A549 (cell line): ENCODE data around the gene NRG4. TPM values are rescaled to one million over a fixed set of nuclear protein-coding genes. Genes with fewer than 3 reads are reported as not detected.

ENCODE experiments used
- ATAC-seq, 2 experiments: fragments of 200-7000 bp in 1 of 2; fragments of >200 bp in 1 of 2; cut with Nextera tagmentation in 1 of 2; cut with Tn5 transposase in 1 of 2; 3 replicates each; pipeline versions ENCODE4 v1.8.0 to v1.9.1; 2018 to 2020; ENCODE audit warnings: mild to moderate bottlenecking in 1 of 2, moderate library complexity in 1 of 2
- CTCF ChIA-PET: fragments of 300-600 bp; sonication (Branson Sonifier 250); formaldehyde crosslinking; extraction: SDS; loops from one replicate; lab custom pipeline; 2021; ENCODE audit warnings: antibody characterized with exemption, inconsistent platforms; lab: Yijun Ruan, JAX
- POLR2A ChIA-PET: fragments of 350-600 bp; formaldehyde crosslinking; extraction: SDS; loops from one replicate; lab custom pipeline; 2021; ENCODE audit warnings: antibody characterized with exemption, inconsistent platforms; lab: Yijun Ruan, JAX
- DNase-seq, 2 experiments: peaks; one replicate each; pipeline versions ENCODE4 v3.0.0 to v3.0.0-alpha.2; 2011 to 2016; ENCODE audit warnings: low read depth in 1 of 2, low spot score in 1 of 2
- FAIRE-seq: peaks from 2 replicates; lab custom pipeline; 2011; peaks lifted over from hg19 to GRCh38; lab: Jason Lieb, UNC
- H3K27ac ChIP-seq, 2 experiments: fragments of >200 bp; sonication (Bioruptor Twin); formaldehyde crosslinking; 3 replicates each; pipeline ENCODE4 v1.5.1; 2016 to 2017
- H3K4me1 ChIP-seq: fragments of >200 bp; sonication (Bioruptor Twin); formaldehyde crosslinking; 3 replicates; pipeline ENCODE4 v1.6.1; 2016
- H3K4me2 ChIP-seq: fragments of >200 bp; sonication (Bioruptor Twin); formaldehyde crosslinking; 3 replicates; pipeline ENCODE4 v1.6.1; 2016
- H3K4me3 ChIP-seq: fragments of >200 bp; sonication (Bioruptor Twin); formaldehyde crosslinking; 3 replicates; pipeline ENCODE4 v1.5.1; 2016
- H3K9me3 ChIP-seq: fragments of >200 bp; sonication (Bioruptor Twin); formaldehyde crosslinking; 3 replicates; pipeline ENCODE4 v1.6.1; 2016
- BCL3 ChIP-seq: fragments of >200 bp; sonication (Bioruptor Twin); formaldehyde crosslinking; IDR thresholded peaks from 3 replicates; pipeline ENCODE4 v1.6.1; 2016
- BHLHE40 ChIP-seq: IDR thresholded peaks from 2 replicates; pipeline ENCODE4 v1.6.1; 2012; ENCODE audit warnings: low read depth, low read length, inconsistent platforms
- CBX8 ChIP-seq: fragments of 200-600 bp; sonication (generic); IDR thresholded peaks from 2 replicates; pipeline ENCODE4 v1.6.1; 2016
- CEBPB ChIP-seq, 2 experiments: fragments of >200 bp in 1 of 2; sonication (Bioruptor Twin) in 1 of 2; formaldehyde crosslinking in 1 of 2; IDR thresholded peaks; 2 replicates each; pipeline ENCODE4 v1.6.1; 2012 to 2016
- EHF ChIP-seq: fragments of 250-450 bp; sonication (Bioruptor Pico); IDR thresholded peaks from 2 replicates; pipeline ENCODE4 v1.5.0; 2020; ENCODE audit warnings: mild to moderate bottlenecking
- EHMT2 ChIP-seq: fragments of 200-600 bp; sonication (generic); IDR thresholded peaks from 2 replicates; pipeline ENCODE4 v1.6.1; 2016; ENCODE audit warnings: antibody characterized with exemption, low read depth, mild to moderate bottlenecking, moderate library complexity
- EP300 ChIP-seq, 2 experiments: fragments of >200 bp; sonication (Bioruptor Twin); formaldehyde crosslinking; IDR thresholded peaks; 2 replicates in 1 of 2; 3 replicates in 1 of 2; pipeline ENCODE4 v1.6.1; 2016 to 2017
- FOXS1 ChIP-seq: fragments of 250-450 bp; sonication (Bioruptor Pico); IDR thresholded peaks from 2 replicates; pipeline ENCODE4 v1.5.0; 2020; ENCODE audit warnings: mild to moderate bottlenecking, moderate library complexity
- HOXA7 ChIP-seq: fragments of 250-450 bp; sonication (Bioruptor Pico); IDR thresholded peaks from 2 replicates; pipeline ENCODE4 v1.5.0; 2020; ENCODE audit warnings: mild to moderate bottlenecking, moderate library complexity
- KDM5A ChIP-seq: fragments of 200-600 bp; sonication (generic); IDR thresholded peaks from 2 replicates; pipeline ENCODE4 v1.6.1; 2016; ENCODE audit warnings: antibody characterized with exemption, mild to moderate bottlenecking
- MAFK ChIP-seq: fragments of 450-650 bp; IDR thresholded peaks from 2 replicates; pipeline ENCODE4 v1.6.1; 2014; ENCODE audit not compliant: partially characterized antibody
- POLR2AphosphoS2 ChIP-seq: conservative IDR thresholded peaks from 2 replicates; pipeline ENCODE4 v1.6.1; 2012; ENCODE audit warnings: low read length, improper control_type of control experiment, inconsistent platforms
- RAD21 ChIP-seq, 2 experiments: fragments of >200 bp in 1 of 2; sonication (Bioruptor Twin) in 1 of 2; formaldehyde crosslinking in 1 of 2; IDR thresholded peaks in 1 of 2; conservative IDR thresholded peaks in 1 of 2; 2 replicates in 1 of 2; 3 replicates in 1 of 2; pipeline ENCODE4 v1.6.1; 2012 to 2018; ENCODE audit warnings: inconsistent platforms in 1 of 2
- RNF2 ChIP-seq: fragments of 200-600 bp; sonication (generic); IDR thresholded peaks from 2 replicates; pipeline ENCODE4 v1.6.1; 2016; ENCODE audit warnings: low read depth, mild to moderate bottlenecking, antibody characterized with exemption, moderate library complexity, borderline replicate concordance
- SMC3 ChIP-seq: fragments of >200 bp; sonication (Bioruptor Twin); formaldehyde crosslinking; IDR thresholded peaks from 3 replicates; pipeline ENCODE4 v1.6.1; 2018; ENCODE audit warnings: inconsistent platforms
- SREBF2 ChIP-seq: fragments of 450-650 bp; IDR thresholded peaks from 2 replicates; pipeline ENCODE4 v1.6.1; 2014; ENCODE audit warnings: mild to moderate bottlenecking, moderate library complexity
- ZFP36 ChIP-seq: fragments of 450-650 bp; IDR thresholded peaks from 2 replicates; pipeline ENCODE4 v1.6.1; 2014; ENCODE audit warnings: borderline replicate concordance; ENCODE audit not compliant: partially characterized antibody
- ZNF302 ChIP-seq: fragments of 250-450 bp; sonication (Bioruptor Pico); IDR thresholded peaks from 2 replicates; pipeline ENCODE4 v1.9.0; 2021; ENCODE audit warnings: inconsistent platforms, mild to moderate bottlenecking, moderate library complexity
- WGBS: methylation state at CpG from one replicate; pipeline ENCODE4 v1.1.6; 2017; ENCODE audit errors: missing lambda C conversion rate; 5-methylcytosine and 5-hydroxymethylcytosine counted together
- polyA plus RNA-seq, 4 experiments: library from polyadenylated mRNA; depleted of rRNA in 3 of 4; stranded (reverse); fragments of >200 nt; fragmentation: RNase III in 1 of 4; extraction: RNeasy Plus Mini Kit Qiagen cat#74134 plus additional on column Dnase treatment in 1 of 4; gene quantifications; 2 replicates in 3 of 4; 3 replicates in 1 of 4; pipeline ENCODE4 v1.2.3, GENCODE V29; 2011 to 2017
- TF ChIP-seq, protein P1 (sequence below): fragments of 150-350 bp; IDR thresholded peaks from 2 replicates; pipeline ENCODE4 v1.6.1; 2014; ENCODE audit warnings: low read depth, mild to moderate bottlenecking, low read length
- TF ChIP-seq, protein P2 (sequence below): IDR thresholded peaks from 2 replicates; pipeline ENCODE4 v1.6.1; 2012; ENCODE audit warnings: low read depth, borderline replicate concordance

Gene NRG4
- polyA plus RNA-seq, 2 of the 4 experiments (the other 2 are of a cell fraction): 0.56 to 9.2 TPM

DNA sequence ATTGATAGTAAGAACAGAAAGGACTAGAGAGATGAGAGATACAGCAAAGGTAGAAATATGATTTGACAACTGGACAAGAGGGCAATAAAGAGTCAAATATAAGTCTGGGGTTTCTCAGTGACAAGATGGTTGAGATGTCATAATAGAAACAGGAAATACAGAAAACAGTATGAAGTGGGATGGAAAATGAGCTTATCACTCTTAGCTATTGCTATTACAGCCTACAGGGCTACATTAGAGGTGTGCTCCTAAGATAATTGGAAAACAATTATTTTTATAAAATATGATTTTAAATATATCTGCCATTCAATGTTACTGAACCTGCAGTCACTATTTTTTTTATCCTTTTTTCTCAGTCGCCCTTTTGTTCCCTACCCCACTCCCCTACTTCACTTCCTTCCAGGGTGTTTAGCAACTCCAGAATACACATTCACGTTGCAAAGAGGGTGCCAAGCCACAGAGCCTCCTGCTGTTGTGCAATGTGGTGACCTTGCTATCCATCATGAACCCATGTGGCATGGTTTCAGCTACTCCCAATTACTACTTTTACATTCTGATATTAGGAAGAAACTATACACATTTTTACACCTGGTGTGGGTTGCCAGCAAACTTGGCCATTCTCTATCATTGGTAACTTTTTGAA lies 6.0 kb downstream of the NRG4 start:
- Histone ChIP-seq H3K4me2 (no peak overlapping the region), H3K4me3 (no peak overlapping the region), H3K9me3 (no peaks in the 10 kb centered on the region), H3K27ac (no peak overlapping the region), H3K4me1 (no peaks in the 10 kb centered on the region; the same call in 2 of the 3 replicates)
- TF ChIP-seq, protein P1, sequence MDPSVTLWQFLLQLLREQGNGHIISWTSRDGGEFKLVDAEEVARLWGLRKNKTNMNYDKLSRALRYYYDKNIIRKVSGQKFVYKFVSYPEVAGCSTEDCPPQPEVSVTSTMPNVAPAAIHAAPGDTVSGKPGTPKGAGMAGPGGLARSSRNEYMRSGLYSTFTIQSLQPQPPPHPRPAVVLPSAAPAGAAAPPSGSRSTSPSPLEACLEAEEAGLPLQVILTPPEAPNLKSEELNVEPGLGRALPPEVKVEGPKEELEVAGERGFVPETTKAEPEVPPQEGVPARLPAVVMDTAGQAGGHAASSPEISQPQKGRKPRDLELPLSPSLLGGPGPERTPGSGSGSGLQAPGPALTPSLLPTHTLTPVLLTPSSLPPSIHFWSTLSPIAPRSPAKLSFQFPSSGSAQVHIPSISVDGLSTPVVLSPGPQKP: no peak
- TF ChIP-seq SMC3: no peak
- peak; percentile 26 to 42; a peak in 2 of 4 replicates for TF ChIP-seq CEBPB (IDR thresholded peaks at IDR 0.05)
- no peak for TF ChIP-seq ZFP36
- CTCF ChIA-PET: interaction anchor here (0.5 to 1.5 kb wide), 4 partner anchors 11 to 77 kb away, joined by 3 to 6 read pairs (median 4); no protein-coding TSS in a partner anchor
- DNase-seq (no peak), ATAC-seq (no peak), FAIRE-seq (no peak)
- 17% methylated on average over 2 of the region's 2 CpGs for WGBS
- POLR2A ChIA-PET: no interaction called here

DNA sequence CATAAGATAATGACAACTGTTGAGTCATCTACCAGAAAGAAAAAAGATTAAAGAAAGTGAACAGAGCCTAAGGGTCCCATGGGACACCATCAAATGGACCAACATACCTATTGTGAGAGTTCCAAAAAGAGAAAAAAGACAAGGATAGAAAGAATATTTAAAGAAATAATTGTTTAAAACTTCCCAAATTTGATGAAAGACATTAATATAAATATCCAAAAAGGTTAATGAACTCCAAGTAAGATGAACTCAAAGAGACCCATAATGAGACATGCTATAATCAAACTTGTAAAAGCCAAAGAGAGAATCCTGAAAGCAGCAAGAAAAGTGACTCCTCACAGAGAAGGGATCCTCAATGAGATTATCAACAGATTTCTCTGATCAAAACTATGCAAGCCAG lies 8.9 kb downstream of the NRG4 start:
- DNase-seq: no peak
- no peaks in the 10 kb centered on the region for H3K4me1 ChIP-seq
- ChIA-PET CTCF (interaction anchor here (0.7 kb wide), 1 partner anchor 13 kb away, joined by 3 read pairs; no protein-coding TSS in a partner anchor), POLR2A (no interaction called here)
- H3K4me2 ChIP-seq: no peak overlapping the region
- TF ChIP-seq MAFK: no peak
- TF ChIP-seq RAD21 (conservative IDR thresholded peaks at IDR 0.05 in 1 of 2, IDR thresholded peaks at IDR 0.05 in 1 of 2): no peak
- TF ChIP-seq SREBF2: no peak
- no peak for TF ChIP-seq EP300 (IDR thresholded peaks at IDR 0.05)
- no peak for TF ChIP-seq EHF
- TF ChIP-seq, protein P2, sequence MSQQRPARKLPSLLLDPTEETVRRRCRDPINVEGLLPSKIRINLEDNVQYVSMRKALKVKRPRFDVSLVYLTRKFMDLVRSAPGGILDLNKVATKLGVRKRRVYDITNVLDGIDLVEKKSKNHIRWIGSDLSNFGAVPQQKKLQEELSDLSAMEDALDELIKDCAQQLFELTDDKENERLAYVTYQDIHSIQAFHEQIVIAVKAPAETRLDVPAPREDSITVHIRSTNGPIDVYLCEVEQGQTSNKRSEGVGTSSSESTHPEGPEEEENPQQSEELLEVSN: no peak
- TF ChIP-seq RNF2: no peak
- TF ChIP-seq BCL3: no peak
- TF ChIP-seq HOXA7 (CRISPR knock-in tag): no peak
- no peak for TF ChIP-seq ZNF302 (CRISPR knock-in tag)
- no peak for TF ChIP-seq BHLHE40
- ATAC-seq: no peak
- no peak for FAIRE-seq
- no peaks in the 10 kb centered on the region for H3K9me3 ChIP-seq
- H3K4me3 ChIP-seq: no peak overlapping the region
- H3K27ac ChIP-seq: no peak overlapping the region

DNA sequence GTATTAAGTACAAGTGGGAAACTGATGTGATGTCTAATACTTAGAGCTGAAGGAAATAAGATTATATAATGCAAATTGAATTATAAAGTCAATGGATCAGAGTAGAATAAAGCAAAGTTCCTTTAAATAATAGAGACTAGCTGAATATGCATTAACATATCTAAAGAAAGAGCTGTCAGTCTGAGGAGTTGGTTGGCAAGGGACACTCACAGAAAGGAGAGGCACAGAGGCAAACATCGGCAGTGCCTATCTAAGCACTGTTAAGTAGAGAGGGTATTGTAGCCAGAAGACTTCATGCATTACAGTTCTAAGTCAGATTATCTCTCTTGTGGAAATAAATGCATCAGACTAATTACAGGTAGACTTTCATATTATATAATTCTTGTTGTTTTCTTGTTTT lies 16.6 kb downstream of the NRG4 start:
- TF ChIP-seq KDM5A (no peak), BHLHE40 (no peak), EHMT2 (no peak), SREBF2 (no peak), POLR2AphosphoS2 (no peak), HOXA7 (CRISPR knock-in tag) (no peak), FOXS1 (CRISPR knock-in tag) (no peak), EHF (no peak), CBX8 (no peak)
- TF ChIP-seq, protein P2: no peak
- DNase-seq (no peak), ATAC-seq (no peak), FAIRE-seq (peak; percentile 18)
- Histone ChIP-seq H3K27ac (no peak overlapping the region), H3K4me3 (no peak overlapping the region), H3K4me2 (no peak overlapping the region), H3K9me3 (peaks cover 6% of the 10 kb centered on the region; the same call in 2 of the 3 replicates), H3K4me1 (no peaks in the 10 kb centered on the region)
- POLR2A ChIA-PET: no interaction called here
- CTCF ChIA-PET: no interaction called here
- 91% methylated on average over 1 of the region's 1 CpG for WGBS
